Progenitor cell of endocrine pancreas (in vitro differentiated cells): ENCODE measurements around the gene PXK. TPM values are rescaled to one million over a fixed set of nuclear protein-coding genes. Genes with fewer than 3 reads are reported as not detected.

Source experiments
- DNase-seq: peaks from one replicate; pipeline ENCODE4 v3.0.0; 2021; ENCODE audit warnings: low spot score; ENCODE audit not compliant: unreplicated experiment
- H3K27ac Mint-ChIP-seq: 2 replicates; pipeline ENCODE4 v1.8.0; 2021; ENCODE audit warnings: mild to moderate bottlenecking, moderate library complexity, mixed read lengths
- H3K27me3 Mint-ChIP-seq: 2 replicates; pipeline ENCODE4 v1.8.0; 2021; ENCODE audit warnings: mixed read lengths
- H3K36me3 Mint-ChIP-seq: 2 replicates; pipeline ENCODE4 v1.8.0; 2022; ENCODE audit warnings: mixed read lengths; ENCODE audit not compliant: insufficient read depth
- H3K4me1 Mint-ChIP-seq: 2 replicates; pipeline ENCODE4 v1.8.0; 2021; ENCODE audit warnings: low read depth, mixed read lengths
- H3K4me3 Mint-ChIP-seq: 2 replicates; pipeline ENCODE4 v1.8.0; 2021; ENCODE audit warnings: low read depth, mild to moderate bottlenecking, moderate library complexity, mixed read lengths
- H3K9me3 Mint-ChIP-seq: 2 replicates; pipeline ENCODE4 v1.8.0; 2021; ENCODE audit warnings: low read depth, mixed read lengths
- CTCF ChIP-seq: fragments of 200-600 bp; sonication (generic); IDR thresholded peaks from one replicate; pipeline ENCODE4 v1.5.0; 2021; ENCODE audit warnings: antibody characterized with exemption, mild to moderate bottlenecking; ENCODE audit not compliant: unreplicated experiment
- total RNA-seq: library from RNA; stranded (reverse); gene quantifications from 2 replicates; pipeline ENCODE4 v1.2.1, GENCODE V29; 2021

PXK gene
- total RNA-seq, 1 donor from 2014 or later, result 12.5 TPM

- H3K4me3 Mint-ChIP-seq, result no peak overlapping the region
- no peak overlapping the region for H3K27ac Mint-ChIP-seq
- H3K9me3 Mint-ChIP-seq, result no peaks in the 10 kb centered on the region
- no peak for DNase-seq
- H3K27me3 Mint-ChIP-seq, result no peaks in the 10 kb centered on the region
- H3K36me3 Mint-ChIP-seq, result no peaks in the 10 kb centered on the region
- H3K4me1 Mint-ChIP-seq, result peaks cover 9% of the 10 kb centered on the region
- TF ChIP-seq CTCF, result no peak
Measured at GRCh38 chr3:58350627-58351013, 17.9 kb downstream of the PXK start.

DNA sequence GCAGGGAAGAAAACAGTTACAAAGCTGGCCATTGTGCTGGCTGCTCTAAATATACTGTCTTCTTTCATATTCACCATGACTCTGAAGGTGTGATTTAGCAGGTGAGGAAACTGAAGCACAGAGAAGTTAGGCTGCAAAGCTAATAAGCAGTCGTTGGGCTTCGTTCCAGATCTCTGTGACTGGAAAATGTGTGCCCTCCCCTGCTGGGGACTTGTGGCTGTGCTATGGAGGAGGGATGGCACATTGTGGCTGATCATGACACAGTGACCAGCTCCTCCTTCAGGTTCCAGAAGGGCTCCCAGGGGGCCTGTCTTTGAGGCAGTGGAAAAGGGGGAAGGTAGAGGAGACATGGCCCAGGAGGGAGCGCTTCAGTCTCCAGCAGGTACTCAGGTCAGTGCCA, 19.2 kb downstream of the PXK start:
- H3K27me3 Mint-ChIP-seq, result no peaks in the 10 kb centered on the region
- H3K4me3 Mint-ChIP-seq, result no peak overlapping the region
- no peaks in the 10 kb centered on the region for H3K36me3 Mint-ChIP-seq
- DNase-seq, result no peak
- TF ChIP-seq CTCF, result no peak
- no peak overlapping the region for H3K27ac Mint-ChIP-seq
- peaks cover 11% of the 10 kb centered on the region for H3K4me1 Mint-ChIP-seq
- no peaks in the 10 kb centered on the region for H3K9me3 Mint-ChIP-seq

- TF ChIP-seq CTCF, result no peak
- H3K4me3 Mint-ChIP-seq, result no peak overlapping the region
- DNase-seq, result no peak
- H3K27ac Mint-ChIP-seq, result no peak overlapping the region
- H3K36me3 Mint-ChIP-seq, result no peaks in the 10 kb centered on the region
- no peaks in the 10 kb centered on the region for H3K9me3 Mint-ChIP-seq
- peaks cover 11% of the 10 kb centered on the region for H3K4me1 Mint-ChIP-seq
- no peaks in the 10 kb centered on the region for H3K27me3 Mint-ChIP-seq
Measured at GRCh38 chr3:58352626-58353025, 19.9 kb downstream of the PXK start.

DNA sequence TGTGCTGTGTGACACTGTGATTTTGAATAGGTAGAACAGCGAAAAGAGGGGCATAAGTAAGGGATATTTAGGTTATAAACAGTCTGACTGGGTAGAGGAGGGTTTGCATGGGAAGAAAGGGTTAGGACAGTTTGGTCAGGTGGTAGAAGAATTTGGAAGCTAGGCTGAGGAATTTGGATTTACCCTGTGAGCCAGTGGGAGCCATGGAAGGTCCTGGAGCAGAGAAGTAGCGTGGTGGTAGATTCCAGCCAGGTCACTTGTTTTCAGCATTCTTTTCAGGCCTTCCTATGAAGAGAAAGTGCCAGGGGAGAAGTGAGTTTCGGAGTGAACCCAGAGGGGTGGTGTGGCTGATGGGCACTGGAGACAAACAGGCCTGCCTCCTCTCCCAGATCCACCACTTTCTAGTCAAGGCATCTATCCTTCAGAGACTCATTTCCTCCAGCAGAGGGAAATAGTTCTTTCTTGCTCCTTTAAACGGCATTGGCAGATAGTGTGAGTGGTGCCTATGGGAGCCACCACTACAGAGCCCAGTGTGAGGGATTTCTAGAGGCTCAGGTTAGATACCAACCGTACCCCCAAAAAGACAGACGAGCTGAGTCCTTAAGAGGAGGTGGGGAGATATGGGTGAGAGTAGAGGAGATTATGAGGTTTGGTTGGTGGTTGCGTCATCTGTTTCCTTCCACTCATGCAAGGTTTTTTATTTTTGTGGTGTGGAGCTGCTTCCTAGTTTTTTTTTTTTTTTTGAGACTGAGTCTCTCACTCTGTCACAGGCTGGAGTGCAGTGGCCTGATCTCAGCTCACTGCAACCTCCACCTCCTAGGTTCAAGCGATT, 21.2 kb downstream of the PXK start:
- no peaks in the 10 kb centered on the region for H3K27me3 Mint-ChIP-seq
- no peak overlapping the region for H3K4me3 Mint-ChIP-seq
- peaks cover 11% of the 10 kb centered on the region for H3K4me1 Mint-ChIP-seq
- no peaks in the 10 kb centered on the region for H3K9me3 Mint-ChIP-seq
- TF ChIP-seq CTCF, result no peak
- H3K36me3 Mint-ChIP-seq, result no peaks in the 10 kb centered on the region
- no peak overlapping the region for H3K27ac Mint-ChIP-seq
- DNase-seq, result no peak

GRCh38 chr3:58355179-58355578, 22.5 kb downstream of the PXK start:
- no peak overlapping the region for H3K27ac Mint-ChIP-seq
- H3K36me3 Mint-ChIP-seq, result no peaks in the 10 kb centered on the region
- no peaks in the 10 kb centered on the region for H3K9me3 Mint-ChIP-seq
- DNase-seq, result no peak
- no peaks in the 10 kb centered on the region for H3K27me3 Mint-ChIP-seq
- H3K4me1 Mint-ChIP-seq, result peaks cover 9% of the 10 kb centered on the region
- TF ChIP-seq CTCF, result no peak
- no peak overlapping the region for H3K4me3 Mint-ChIP-seq
